B cell (primary cell): ENCODE results near the gene UBXN10.

Source experiments
- EZH2 ChIP-seq: IDR thresholded peaks from 2 replicates; pipeline ENCODE4 v1.6.1; 2012; ENCODE audit warnings: borderline replicate concordance, low read depth, mild to moderate bottlenecking, moderate library complexity, low read length; ENCODE audit not compliant: insufficient read depth, poor library complexity, severe bottlenecking
- TF ChIP-seq, protein P1 (sequence below): fragments of 200-600 bp; IDR thresholded peaks from one replicate; pipeline ENCODE4 v1.8.0; 2022; ENCODE audit warnings: antibody characterized with exemption, mild to moderate bottlenecking

DNA sequence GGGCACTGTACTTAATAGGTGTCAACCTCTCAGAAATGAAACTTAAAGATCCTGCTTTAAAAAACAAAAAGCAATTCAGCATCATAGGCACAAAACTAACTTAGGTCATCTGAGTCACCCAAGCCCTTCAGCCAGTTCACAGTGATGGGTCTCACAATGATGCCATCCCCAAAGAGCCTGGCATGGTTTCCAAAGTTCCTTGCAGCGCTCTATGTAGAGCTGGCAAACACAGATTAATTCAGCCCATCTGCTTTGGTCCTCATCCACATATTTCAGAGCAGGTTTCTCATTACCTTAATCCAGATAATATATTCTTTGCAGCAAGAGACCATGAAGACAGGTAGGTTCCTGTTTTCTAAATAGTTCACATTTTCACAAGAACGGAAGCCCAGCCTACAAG is 15.1 kb downstream of the UBXN10 start:
- TF ChIP-seq, protein P1, sequence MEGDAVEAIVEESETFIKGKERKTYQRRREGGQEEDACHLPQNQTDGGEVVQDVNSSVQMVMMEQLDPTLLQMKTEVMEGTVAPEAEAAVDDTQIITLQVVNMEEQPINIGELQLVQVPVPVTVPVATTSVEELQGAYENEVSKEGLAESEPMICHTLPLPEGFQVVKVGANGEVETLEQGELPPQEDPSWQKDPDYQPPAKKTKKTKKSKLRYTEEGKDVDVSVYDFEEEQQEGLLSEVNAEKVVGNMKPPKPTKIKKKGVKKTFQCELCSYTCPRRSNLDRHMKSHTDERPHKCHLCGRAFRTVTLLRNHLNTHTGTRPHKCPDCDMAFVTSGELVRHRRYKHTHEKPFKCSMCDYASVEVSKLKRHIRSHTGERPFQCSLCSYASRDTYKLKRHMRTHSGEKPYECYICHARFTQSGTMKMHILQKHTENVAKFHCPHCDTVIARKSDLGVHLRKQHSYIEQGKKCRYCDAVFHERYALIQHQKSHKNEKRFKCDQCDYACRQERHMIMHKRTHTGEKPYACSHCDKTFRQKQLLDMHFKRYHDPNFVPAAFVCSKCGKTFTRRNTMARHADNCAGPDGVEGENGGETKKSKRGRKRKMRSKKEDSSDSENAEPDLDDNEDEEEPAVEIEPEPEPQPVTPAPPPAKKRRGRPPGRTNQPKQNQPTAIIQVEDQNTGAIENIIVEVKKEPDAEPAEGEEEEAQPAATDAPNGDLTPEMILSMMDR = no peak
- TF ChIP-seq EZH2 = no peak
